Cardiac muscle cell (in vitro differentiated cells and primary cell): Measurements from ENCODE around the gene TRABD. TPM values are rescaled to one million over a fixed set of nuclear protein-coding genes. Genes with fewer than 3 reads are reported as not detected.
"Not testable (repeated sequence)": the region's sequence is repeated elsewhere in the genome, so short reads cannot be mapped to it uniquely, and the experiment has no call there.

ENCODE experiments used
- DNase-seq, 2 donors: peaks; one replicate each; pipeline versions ENCODE4 v3.0.0 to v3.0.0-alpha.2; 2010 to 2017; ENCODE audit warnings: low read depth in 1 of 2, low spot score in 1 of 2
- H3K27ac ChIP-seq: fragments of 200-600 bp; sonication (generic); 2 replicates; pipeline ENCODE4 v1.5.1; 2016
- H3K27me3 ChIP-seq: fragments of 200-600 bp; sonication (generic); 2 replicates; pipeline ENCODE4 v1.6.0; 2016; ENCODE audit warnings: control low read depth
- H3K36me3 ChIP-seq: fragments of 200-600 bp; sonication (generic); 2 replicates; pipeline ENCODE4 v1.5.1; 2016; ENCODE audit warnings: control low read depth
- H3K4me1 ChIP-seq: fragments of 200-600 bp; sonication (generic); 2 replicates; pipeline ENCODE4 v1.8.1; 2017; ENCODE audit warnings: low read depth, mild to moderate bottlenecking, mixed run types
- H3K4me3 ChIP-seq: fragments of 200-600 bp; sonication (generic); 2 replicates; pipeline ENCODE4 v1.5.1; 2016; ENCODE audit warnings: mild to moderate bottlenecking
- H3K9me3 ChIP-seq: fragments of 200-600 bp; sonication (generic); 2 replicates; pipeline ENCODE4 v1.5.1; 2017; ENCODE audit warnings: low read depth, mild to moderate bottlenecking, control low read depth
- CTCF ChIP-seq: IDR thresholded peaks from 2 replicates; pipeline ENCODE4 v1.5.1; 2012; ENCODE audit warnings: low read depth, mild to moderate bottlenecking, low read length
- polyA plus RNA-seq: library from polyadenylated mRNA; unstranded; fragments of >200 nt; fragmentation: Nextera tagmentation; extraction: Ambion mirVana; gene quantifications from 2 replicates; pipeline ENCODE4 v1.2.1, GENCODE V29; 2016
- total RNA-seq: library from RNA; depleted of rRNA; stranded (reverse); fragments of >200 nt; gene quantifications from 2 replicates; pipeline ENCODE4 v1.2.3, GENCODE V29; 2016

TRABD gene
- total RNA-seq: 38.3 and 50.7 TPM in 2 replicates
- polyA plus RNA-seq: 59.6 and 72.3 TPM in 2 replicates

DNA sequence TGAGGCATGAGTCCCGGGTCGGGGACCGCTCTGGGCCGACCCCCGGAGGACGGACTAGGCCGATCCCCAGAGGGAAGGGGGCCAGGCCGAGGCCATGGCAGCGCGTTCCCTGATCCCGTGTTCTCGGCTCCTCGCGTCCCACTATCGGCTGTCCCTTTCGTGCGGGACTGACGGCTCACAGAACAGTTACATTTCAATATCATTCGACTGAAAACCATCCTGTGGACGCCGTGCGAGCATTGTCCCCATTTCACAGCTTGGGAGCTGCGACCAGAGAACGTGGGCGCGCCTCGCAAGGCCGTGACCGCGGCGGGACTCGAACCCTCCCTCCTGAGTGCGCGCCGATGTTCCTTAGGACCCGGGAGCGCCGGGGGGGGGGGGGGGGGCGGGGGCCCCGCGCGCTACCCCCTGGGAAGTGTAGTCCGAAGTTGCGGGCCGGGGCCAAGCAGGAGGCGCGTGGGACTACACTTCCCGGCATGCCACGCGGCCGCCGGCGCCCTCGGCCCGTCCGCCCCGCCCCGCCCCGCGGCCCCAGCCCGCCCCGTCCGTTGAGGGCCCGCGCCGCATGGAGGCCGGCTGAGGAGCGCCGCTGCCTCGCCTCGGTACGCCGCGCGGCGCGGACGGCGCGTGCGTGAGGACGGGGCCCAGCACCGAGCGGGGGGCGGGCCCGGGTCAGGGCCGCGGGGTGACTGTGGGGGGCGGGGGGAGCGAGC is at the start of gene TRABD:
TSS of gene TRABD (plus strand) at position 539 of the 713 bp plus-strand sequence. CDS start 7,148 bp downstream, outside the sequence.
- H3K4me1 ChIP-seq: peaks cover 25% of the 10 kb centered on the region
- H3K4me3 ChIP-seq: peak within 1 kb of the TSS; percentile 55
- H3K27ac ChIP-seq: peak within 1 kb of the TSS; percentile 57
- no peaks in the 10 kb centered on the region for H3K9me3 ChIP-seq
- H3K36me3 ChIP-seq: no peaks in the 10 kb centered on the region
- DNase-seq: peak; percentile 94
- no peak for TF ChIP-seq CTCF
- H3K27me3 ChIP-seq: no peaks in the 10 kb centered on the region

GRCh38 chr22:50136581-50137015 is 49.1 kb upstream of the TRABD start:
- DNase-seq: peak; percentile 24 to 63
- Histone ChIP-seq H3K27me3 (no peaks in the 10 kb centered on the region), H3K27ac (no peak overlapping the region), H3K4me1 (peaks cover 5% of the 10 kb centered on the region), H3K36me3 (no peaks in the 10 kb centered on the region), H3K4me3 (no peak overlapping the region), H3K9me3 (no peaks in the 10 kb centered on the region)
- TF ChIP-seq CTCF: no peak

DNA sequence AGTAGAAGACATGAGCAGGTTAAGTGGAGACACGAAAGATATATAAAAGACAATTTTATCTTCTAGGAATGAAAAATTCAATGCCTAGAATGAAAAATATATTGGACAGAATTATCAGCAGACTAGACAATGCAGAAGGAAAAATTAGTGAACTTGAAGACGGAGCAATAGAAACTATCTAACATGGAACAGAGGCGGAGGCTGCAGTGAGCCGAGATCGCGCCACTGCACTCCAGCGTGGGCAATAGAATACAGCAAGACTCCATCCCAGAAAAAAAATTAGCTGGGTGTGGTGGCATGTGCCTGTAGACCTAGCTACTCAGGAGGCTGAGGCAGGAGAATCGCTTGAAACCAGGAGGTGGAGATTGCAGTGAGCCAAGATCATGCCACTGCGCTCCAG is 48.4 kb upstream of the TRABD start:
- DNase-seq, H3K4me1 ChIP-seq, H3K9me3 ChIP-seq, H3K36me3 ChIP-seq, H3K27me3 ChIP-seq, H3K4me3 ChIP-seq, H3K27ac ChIP-seq: not testable (repeated sequence)

DNA sequence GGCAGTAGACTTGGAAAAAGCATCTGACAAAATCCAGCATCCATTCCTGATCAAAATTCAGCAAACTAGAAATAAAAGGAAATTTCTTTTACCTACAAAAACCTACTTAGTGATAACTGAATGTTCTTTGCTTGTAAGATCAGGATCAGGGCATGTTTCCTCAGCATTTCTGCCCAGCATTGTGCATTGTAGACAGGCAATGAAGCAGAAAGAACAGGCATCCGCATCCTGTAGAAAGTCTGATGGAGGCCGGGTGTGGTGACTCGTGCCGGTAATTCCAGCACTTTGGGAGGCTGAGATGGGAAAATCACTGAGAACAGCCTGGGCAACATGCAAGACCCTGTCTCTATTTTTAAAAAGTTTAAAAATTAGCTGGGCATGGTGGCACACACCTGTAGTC is 47.7 kb upstream of the TRABD start:
- no peak for TF ChIP-seq CTCF
- no peaks in the 10 kb centered on the region for H3K36me3 ChIP-seq
- no peaks in the 10 kb centered on the region for H3K9me3 ChIP-seq

GRCh38 chr22:50138988-50139387 is 46.7 kb upstream of the TRABD start:
- no peaks in the 10 kb centered on the region for H3K9me3 ChIP-seq
- H3K4me3 ChIP-seq: no peak overlapping the region
- no peak for DNase-seq
- H3K36me3 ChIP-seq: no peaks in the 10 kb centered on the region
- TF ChIP-seq CTCF: no peak
- no peaks in the 10 kb centered on the region for H3K27me3 ChIP-seq
- no peak overlapping the region for H3K27ac ChIP-seq
- H3K4me1 ChIP-seq: peaks cover 7% of the 10 kb centered on the region

More for the DNA sequence above, 47.7 kb upstream of the TRABD start:
- H3K4me1 ChIP-seq: peaks cover 7% of the 10 kb centered on the region
- DNase-seq: no peak
- H3K27me3 ChIP-seq: no peaks in the 10 kb centered on the region
- no peak overlapping the region for H3K27ac ChIP-seq
- no peak overlapping the region for H3K4me3 ChIP-seq

GRCh38 chr22:50139843-50140415 is 45.8 kb upstream of the TRABD start:
- H3K36me3 ChIP-seq: no peaks in the 10 kb centered on the region
- no peak overlapping the region for H3K4me3 ChIP-seq
- H3K9me3 ChIP-seq: no peaks in the 10 kb centered on the region
- peaks cover 7% of the 10 kb centered on the region for H3K4me1 ChIP-seq
- H3K27me3 ChIP-seq: no peaks in the 10 kb centered on the region
- TF ChIP-seq CTCF: no peak
- H3K27ac ChIP-seq: no peak overlapping the region
- no peak for DNase-seq
